Adrenal gland (tissue), 5 donors: ENCODE data around the gene NDUFAF2.

ENCODE experiments used
- CTCF ChIP-seq, 6 experiments: fragments of 450-650 bp in 4 of 6; fragments of 200-600 bp in 2 of 6; sonication (generic) in 1 of 6; IDR thresholded peaks; 1 replicate in 5 of 6; 2 replicates in 1 of 6; pipeline versions ENCODE4 v1.5.1 to v1.8.0; 2016 to 2021; ENCODE audit warnings: antibody characterized with exemption in 6 of 6, mild to moderate bottlenecking in 2 of 6, moderate library complexity in 1 of 6
- POLR2A ChIP-seq, 2 donors: fragments of 450-650 bp; IDR thresholded peaks; one replicate each; pipeline ENCODE4 v1.6.1; 2017; ENCODE audit warnings: antibody characterized with exemption in 2 of 2, mild to moderate bottlenecking in 2 of 2, moderate library complexity in 1 of 2
- donor health status: DM: no; HTN: no; CAD: no.

- no peak for TF ChIP-seq CTCF (IDR thresholded peaks at IDR 0.05)
- no peak for TF ChIP-seq POLR2A (IDR thresholded peaks at IDR 0.05)
Measured at GRCh38 chr5:61151893-61152292, 206.9 kb downstream of the NDUFAF2 start.
